ENCODE results near the gene GPR146.

GPR146 gene

GRCh38 chr7:1076184-1077072 lies 32.1 kb downstream of the GPR146 start:
- DNase-seq (ENCODE audit: low read depth in 2 of 2): no peak

DNA sequence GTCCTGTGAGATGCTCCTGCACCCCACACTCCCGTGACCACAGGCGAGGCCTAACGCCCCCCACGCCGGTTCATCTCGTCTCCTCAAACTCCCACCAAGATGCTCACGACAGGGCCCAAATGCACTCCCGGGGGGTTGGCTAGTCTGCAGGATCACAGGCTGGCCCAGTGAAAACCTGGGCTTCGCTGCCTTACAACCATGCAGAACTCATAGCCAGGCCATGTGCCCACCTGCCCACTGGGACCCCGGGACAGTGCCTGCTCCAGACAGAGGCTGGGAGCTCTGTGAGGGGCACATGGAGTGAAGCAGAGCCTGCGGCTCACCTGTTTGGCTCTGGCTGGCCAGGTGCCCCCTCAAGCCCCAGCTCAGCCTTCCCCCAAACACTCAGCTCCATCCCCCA lies 34.2 kb downstream of the GPR146 start:
- DNase-seq (ENCODE audit: low read depth in 2 of 2): no peak

- no peak for DNase-seq (ENCODE audit: low read depth in 2 of 2)
Measured at GRCh38 chr7:1078985-1079384, 34.6 kb downstream of the GPR146 start.

DNA sequence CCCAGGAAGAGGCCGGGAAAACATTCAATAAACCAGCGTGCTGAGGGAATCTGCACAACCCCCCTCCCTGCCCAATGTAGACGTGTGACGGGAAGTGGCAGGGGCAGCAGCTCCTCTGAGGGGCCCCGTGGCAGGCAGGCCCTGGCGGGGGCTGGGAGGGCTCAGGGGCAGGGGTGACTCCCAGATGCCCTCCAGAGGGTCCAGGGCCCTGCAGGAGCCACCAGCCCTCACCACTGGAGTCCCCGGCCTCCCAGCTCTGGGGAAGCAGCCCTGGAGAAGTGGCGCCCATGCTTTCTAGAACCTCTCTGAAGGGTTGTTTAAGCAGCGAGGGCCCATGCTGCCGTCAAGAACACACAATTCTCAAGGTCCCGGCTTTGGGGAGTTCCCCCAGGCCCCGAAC lies 35.2 kb downstream of the GPR146 start:
- no peak for DNase-seq (ENCODE audit: low read depth in 2 of 2)

DNA sequence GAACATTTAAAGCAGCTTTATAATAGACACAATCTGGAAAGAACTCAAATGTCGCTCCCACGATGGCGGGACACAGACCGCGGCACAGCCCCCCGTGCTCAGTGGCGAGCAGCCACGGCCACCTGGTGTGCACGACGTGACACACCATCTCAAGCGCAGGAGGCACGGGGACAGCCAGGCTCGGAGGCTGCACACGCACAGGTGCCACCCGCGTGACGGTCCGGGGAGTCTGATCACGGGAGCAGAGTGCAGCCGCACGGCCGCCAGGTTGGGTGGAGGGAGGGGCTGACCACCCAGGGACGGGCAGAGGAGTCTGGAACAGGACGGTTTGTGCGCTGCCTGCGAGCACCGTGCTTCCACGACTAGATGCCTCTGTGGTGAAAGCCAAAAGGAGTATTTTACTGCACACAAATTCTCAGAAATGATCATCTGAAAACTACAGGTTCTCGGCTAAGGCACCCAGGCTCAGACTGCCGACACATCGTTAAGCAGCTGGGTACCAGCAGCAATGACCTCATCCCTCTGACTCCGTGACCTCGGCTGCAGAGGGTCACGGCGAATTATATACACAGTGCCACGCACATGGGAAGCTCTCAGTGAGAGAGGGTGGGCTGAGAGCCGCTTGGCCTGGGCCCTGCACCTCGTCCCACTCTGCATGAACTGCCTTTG lies 36.0 kb downstream of the GPR146 start:
- no peak for DNase-seq (ENCODE audit: low read depth in 2 of 2)

DNA sequence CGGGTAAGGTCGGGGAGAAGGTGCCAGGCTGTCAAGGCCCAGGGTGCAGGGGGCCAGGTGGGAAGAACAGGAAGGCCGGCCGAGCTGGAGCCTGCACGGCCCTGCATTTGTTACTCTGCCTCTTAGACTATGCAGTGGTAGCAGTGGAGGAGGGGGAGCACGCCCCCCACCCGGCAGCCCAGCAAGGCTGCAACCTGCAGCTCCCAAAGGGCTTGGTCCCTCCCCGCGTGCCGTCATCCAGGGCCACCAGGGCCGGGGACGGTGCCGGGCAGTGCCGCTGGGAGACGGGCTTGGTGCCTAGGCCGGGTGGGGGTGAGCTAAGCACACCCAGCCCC lies 36.5 kb downstream of the GPR146 start:
- no peak for DNase-seq (ENCODE audit: low read depth in 2 of 2)

DNA sequence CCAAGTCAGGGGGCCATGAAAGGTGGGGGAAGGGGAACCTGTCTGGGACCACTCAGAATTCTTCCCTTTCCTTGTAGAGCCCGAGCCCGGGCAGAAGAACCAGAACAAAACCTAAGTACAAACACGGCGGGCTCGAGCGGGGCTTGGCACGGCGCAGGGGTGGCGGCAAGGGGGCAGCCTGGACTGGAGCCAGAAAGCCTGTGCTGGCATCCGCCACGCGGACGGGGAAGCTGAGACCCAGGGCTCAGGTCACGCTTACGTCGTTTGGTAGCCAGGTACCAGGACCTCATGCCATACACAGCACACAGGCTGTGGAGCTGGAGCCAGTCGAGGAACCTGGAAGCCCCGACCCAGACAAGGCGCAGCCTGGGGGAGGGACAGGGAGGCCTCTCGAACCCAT lies 37.0 kb downstream of the GPR146 start:
- no peak for DNase-seq (ENCODE audit: low read depth in 2 of 2)

DNA sequence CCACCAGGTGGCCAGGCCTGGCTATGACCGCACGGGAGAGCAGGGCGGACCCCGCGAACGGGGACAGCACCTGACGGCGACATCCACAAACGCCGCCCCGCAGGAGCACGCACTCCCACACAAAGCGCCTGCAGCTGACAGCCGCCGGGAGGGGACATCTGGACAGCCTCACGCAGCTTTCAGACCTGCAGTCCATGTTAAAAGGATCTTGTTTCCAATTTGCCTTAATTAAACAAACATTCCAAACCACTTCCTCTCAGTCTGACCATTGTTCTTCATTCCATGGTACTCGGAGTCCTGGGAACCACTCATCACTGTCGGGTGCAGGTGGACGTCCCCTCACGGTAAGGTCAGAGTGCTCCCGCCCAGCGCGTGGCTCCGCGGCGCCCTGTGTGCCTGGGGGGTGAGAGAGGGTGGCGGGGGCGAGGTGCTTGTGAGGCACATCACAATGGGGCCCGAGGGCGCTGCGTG lies 37.6 kb downstream of the GPR146 start:
- no peak for DNase-seq (ENCODE audit: low read depth in 2 of 2)

DNA sequence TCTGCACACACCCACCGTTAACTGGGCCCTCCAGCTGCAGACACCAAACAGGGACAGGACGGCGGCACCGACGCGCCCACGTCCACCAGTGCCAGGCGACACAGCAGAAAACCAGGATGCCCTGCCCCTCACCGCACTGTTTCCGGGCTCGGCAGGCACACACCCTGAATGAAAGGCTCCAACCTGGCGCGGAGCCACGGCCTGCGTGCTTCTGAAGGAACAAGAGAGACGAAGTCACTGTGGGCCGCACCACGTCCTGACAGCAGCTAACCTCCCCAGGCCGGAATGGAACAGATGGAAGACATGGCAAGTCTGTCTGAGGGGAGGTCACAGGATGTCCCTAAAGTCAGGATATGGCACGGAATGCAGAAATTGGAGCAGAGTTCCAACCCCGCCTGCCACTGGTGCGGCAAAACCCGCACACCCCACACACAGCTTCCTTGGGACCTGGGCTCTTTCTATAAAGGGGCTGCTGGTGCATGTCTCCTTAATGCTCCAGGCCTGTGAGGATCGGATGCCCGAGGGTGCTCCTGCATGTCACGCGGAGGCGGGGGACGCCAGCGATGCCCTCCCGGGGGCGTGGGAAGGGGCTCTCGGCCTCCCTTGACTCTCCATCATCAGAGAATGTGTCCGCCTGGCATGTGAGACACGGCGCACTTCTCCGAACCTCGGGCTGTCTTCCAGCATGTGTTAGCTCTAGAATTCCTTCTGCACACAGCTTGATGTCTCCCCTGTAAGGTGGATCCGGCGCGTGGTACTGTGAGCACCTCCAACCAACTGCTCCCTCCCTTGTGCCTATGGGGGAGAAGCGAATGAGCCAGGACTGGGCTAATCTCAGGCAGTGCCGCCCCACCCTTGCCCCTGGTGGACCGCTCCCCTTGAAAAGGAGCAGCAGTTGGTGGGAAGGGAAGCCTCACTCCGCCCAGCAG lies 39.6 kb downstream of the GPR146 start:
- no peak for DNase-seq (ENCODE audit: low read depth in 2 of 2)

- no peak for DNase-seq (ENCODE audit: low read depth in 2 of 2)
Measured at GRCh38 chr7:1085266-1085665, 40.9 kb downstream of the GPR146 start.

- no peak for DNase-seq (ENCODE audit: low read depth in 2 of 2)
Measured at GRCh38 chr7:1085910-1086421, 41.6 kb downstream of the GPR146 start.

GRCh38 chr7:1086588-1087464 lies 42.5 kb downstream of the GPR146 start:
- DNase-seq (ENCODE audit: low read depth in 2 of 2): peak; percentile 63

GRCh38 chr7:1087465-1087814 lies 43.1 kb downstream of the GPR146 start:
- DNase-seq (ENCODE audit: low read depth in 2 of 2): no peak

GRCh38 chr7:1087952-1088920 lies 43.9 kb downstream of the GPR146 start, which contains the start of gene GPER1:
Gene GPER1, plus strand, starts transcription at chr7:1088113. Its CDS starts 3,616 bp downstream, at chr7:1091729.
- DNase-seq (ENCODE audit: low read depth in 2 of 2): no peak

- no peak for DNase-seq (ENCODE audit: low read depth in 2 of 2)
Measured at GRCh38 chr7:1090236-1090635, 45.9 kb downstream of the GPR146 start.

GRCh38 chr7:1090686-1091643 lies 46.6 kb downstream of the GPR146 start:
- no peak for DNase-seq (ENCODE audit: low read depth in 2 of 2)

DNA sequence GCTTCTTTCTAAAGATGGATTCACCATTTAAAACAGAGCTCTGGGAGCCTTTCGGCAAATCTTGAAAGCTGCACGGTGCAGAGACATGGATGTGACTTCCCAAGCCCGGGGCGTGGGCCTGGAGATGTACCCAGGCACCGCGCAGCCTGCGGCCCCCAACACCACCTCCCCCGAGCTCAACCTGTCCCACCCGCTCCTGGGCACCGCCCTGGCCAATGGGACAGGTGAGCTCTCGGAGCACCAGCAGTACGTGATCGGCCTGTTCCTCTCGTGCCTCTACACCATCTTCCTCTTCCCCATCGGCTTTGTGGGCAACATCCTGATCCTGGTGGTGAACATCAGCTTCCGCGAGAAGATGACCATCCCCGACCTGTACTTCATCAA lies 47.3 kb downstream of the GPR146 start:
- DNase-seq (ENCODE audit: low read depth in 2 of 2): no peak

- DNase-seq (ENCODE audit: low read depth in 2 of 2): no peak
Measured at GRCh38 chr7:1092161-1092632, 47.9 kb downstream of the GPR146 start.

All from stimulated activated CD4-positive, alpha-beta T cell treated with anti-CD3 and anti-CD28 coated beads, Interleukin-1b, Interleukin-23, amount 100 ng/mL, for 4 hours (primary cell).